Stimulated activated CD4-positive, alpha-beta T cell treated with anti-CD3 and anti-CD28 coated beads, TNF-alpha, amount 100 ng/mL, for 4 hours (primary cell): ENCODE measurements around the gene NDST1.
"Not testable (repeated sequence)": the region's sequence is repeated elsewhere in the genome, so short reads cannot be mapped to it uniquely, and the experiment has no call there.

Experiments used
- DNase-seq, 3 experiments: peaks; one replicate each; pipeline ENCODE4 v3.0.0-alpha.2; 2020; ENCODE audit warnings: low read depth in 3 of 3

The NDST1 gene

DNA sequence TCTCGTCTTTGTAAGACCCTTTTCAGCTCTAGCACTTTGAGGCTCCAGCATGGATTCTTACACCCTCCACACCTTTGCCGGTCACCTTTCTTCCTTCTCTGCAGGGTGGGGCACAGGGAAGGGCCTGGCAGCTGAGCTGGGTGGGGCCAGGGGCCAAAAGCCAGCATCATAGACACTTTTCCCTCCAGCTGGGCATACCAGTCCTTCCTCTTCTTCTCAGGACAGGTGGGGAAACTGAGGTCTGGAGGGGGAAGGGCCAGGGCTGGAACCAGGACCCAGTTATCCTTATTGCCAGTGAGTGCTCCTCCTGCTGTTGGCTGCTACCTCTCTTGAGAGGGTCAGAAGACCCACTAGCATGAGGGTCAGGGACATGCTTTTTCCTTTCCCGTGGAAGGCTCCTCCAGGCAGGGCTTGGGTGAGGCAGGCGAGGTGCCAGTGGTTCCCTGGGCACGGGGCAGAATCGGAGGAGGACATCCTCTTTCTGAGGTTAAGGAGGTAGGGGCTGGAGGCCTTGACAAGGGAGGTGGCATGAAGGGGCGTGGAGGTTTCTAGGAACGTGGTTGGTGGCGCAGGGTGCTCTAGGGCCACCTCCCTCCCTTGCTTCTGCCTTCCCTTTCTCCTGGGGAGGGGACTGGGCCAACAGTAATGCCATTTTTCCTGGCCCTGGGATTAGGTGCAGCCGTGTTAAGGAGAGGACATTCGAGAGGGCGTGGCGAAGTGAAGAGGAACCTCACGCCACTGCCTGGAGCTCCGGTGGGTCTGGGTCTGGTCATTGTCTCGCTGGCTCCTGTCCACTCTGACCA lies at the start of gene NDST1:
TSS of gene NDST1 (plus strand) at position 658 of the 803 bp plus-strand sequence. CDS start 13,124 bp downstream, outside the sequence.
- DNase-seq = no peak

DNA sequence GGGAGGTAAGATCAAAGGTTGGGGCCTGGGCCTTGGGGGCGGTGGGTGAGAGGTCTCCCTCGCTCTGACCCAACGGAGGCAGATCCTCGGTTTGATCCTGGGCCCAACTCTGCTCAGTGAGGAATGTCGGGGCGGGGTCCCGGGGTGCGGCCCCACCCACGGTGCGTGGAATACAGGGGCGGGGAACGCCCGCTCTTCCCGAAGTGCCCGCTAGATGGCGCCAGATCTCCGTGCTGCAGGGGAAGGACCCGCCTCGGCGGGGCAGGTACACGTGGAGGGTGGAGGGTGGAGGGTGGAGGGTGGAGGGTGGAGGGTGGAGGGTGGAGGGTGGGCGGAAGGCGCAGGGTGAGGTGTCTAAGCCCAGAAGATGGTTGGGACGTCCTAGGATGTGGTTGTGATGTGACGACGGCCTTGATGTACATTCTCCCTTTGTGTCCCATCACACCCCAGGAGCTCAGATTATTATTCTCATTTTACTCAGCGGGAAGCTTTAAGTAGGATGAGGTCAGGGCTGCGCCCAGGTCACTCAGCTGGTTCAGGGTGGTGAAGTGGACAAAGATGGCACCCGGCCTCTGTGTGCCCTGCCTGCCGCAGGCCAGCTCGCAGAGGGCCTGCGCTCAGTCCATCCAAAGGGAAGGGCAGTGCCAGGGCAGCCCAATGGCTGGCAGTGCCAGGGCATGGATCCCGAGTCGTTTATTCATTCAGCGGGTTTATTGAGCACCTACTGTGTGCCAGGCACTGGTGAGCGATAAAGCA lies 49.0 kb upstream of the NDST1 start:
- peak; percentile 81 to 89 (median 83) for DNase-seq

DNA sequence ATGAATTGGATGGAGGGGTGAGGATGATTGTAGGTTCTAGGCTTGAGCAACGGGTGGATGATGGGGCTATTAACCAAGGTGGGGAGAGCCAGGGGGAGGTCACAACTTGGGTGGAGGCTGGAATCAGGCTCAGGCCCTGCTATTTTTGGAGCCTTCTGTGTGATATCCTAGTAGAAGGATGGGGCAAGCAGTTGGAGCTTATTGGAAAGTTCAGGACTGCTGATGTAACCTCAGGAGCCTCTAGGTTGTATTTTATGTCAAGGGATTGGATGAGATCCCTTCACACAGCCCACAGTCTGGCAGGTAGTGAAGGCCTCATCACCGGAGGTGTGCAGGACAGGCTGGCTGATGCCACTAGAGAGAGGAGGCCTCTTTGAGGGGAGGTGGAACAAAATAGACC lies 47.1 kb upstream of the NDST1 start:
- no peak for DNase-seq

DNA sequence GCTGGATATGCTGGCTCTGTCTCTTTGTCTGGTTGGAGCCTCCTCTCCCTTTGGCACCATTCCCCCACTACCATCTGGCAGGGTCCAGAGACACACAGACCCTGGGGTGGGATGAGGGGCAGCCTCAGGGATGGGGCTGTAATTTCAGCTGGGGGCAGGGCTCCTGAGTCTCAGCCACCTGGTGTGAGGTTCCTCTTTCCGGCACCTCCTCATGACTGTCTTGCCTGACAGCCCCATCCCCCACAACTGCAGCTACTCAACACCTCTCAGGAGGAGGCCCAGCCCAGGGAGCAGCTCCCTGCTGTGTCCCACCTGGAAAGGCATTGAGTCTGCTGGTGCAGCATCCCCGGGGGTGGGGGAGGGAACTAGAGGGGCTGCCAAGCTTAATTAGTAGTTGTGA lies 46.7 kb upstream of the NDST1 start:
- no peak for DNase-seq

DNA sequence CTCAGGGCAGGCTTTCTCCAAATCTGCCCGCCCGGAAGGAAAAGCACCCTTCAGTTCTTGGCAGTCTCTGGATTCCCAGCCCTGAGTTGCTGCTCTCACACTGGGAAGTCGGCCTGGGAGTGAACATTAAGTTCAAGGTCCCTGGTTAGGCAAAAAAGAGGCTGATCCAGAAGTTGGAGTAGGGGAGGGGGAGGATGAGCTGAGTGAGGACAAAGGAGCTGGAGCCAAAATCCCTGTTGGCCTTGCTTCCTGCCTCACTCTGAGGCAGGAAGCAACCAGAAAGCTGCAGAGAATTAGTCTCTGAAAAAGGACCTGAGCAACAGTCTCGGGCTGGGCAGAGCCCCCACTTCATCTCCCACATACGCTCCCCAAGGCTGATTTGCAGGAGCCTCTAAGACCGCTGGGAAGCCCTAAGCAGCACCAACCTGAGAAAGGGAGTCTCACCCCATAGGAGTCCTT lies 43.3 kb upstream of the NDST1 start:
- no peak for DNase-seq

DNA sequence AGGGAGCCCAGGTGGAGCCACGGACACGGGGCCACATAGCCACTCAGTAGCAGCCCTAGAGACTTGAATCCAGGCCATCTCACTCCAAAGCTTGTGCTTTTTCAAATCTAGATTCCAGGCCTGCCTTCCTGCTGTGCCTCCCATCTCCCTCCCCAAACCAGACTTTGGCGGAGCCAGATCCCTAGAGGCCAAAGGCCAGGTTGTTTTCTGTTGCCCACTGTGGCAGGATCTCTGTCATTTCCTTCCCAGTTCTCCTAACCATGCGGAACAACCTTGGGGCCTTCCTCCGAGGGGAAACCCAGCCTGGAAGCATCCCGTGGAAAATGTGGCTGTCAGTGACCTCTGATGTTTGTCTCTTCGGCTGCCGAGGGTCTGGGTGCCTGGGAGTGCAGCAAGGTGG lies 42.0 kb upstream of the NDST1 start:
- no peak for DNase-seq

DNA sequence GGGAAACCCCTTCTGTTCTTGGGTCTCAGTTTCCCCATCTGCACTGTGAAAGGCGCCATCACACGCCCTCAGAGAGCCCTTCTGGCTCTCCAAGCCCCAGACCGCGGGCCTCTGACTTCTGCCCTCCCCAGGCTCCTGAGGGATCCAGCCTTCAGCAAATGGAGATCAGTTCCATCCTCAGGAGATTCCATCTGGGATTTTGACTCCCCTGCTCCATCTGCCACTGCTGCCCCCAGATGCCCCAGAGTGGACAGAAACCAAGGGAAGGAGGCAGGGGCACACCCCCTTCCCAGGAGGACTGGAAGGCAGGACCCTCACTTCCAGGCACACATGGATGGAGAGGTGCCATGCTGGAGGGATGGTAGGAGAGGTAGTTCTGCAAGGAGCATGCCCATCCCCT lies 39.7 kb upstream of the NDST1 start:
- DNase-seq = no peak

DNA sequence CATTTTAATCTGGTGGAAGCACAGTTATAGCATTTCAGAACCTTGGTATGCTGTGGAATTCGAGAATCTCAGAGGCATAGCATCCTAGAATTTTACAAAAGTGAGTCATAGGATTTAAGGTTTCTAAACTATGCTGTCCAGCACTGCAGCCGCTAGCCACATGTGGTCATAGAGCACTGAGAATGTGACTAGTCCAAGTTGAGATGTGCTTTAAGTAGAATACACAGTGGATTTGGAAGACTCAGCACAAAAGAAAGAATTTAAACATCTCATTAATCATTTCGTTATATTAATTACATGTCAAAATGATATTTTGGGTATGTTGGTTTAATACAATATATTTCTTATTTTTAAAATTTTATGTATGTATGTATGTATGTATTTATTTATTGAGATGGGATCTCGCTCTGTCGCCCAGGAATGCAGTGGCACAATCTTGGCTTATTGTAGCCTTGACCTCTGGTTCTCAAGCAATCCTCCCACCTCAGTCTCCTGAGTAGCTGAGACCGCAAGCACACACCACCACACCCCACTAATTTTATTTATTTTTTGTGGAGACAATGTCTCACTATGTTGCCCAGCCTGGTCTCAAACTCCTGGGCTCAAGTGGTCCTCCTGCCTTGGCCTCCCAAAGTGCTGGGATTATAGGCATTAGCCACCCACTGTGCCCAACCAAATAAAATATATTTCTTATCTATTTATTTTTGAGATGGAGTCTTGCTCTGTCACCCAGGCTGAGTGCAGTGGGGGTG lies 38.0 kb upstream of the NDST1 start:
- DNase-seq = no peak

DNA sequence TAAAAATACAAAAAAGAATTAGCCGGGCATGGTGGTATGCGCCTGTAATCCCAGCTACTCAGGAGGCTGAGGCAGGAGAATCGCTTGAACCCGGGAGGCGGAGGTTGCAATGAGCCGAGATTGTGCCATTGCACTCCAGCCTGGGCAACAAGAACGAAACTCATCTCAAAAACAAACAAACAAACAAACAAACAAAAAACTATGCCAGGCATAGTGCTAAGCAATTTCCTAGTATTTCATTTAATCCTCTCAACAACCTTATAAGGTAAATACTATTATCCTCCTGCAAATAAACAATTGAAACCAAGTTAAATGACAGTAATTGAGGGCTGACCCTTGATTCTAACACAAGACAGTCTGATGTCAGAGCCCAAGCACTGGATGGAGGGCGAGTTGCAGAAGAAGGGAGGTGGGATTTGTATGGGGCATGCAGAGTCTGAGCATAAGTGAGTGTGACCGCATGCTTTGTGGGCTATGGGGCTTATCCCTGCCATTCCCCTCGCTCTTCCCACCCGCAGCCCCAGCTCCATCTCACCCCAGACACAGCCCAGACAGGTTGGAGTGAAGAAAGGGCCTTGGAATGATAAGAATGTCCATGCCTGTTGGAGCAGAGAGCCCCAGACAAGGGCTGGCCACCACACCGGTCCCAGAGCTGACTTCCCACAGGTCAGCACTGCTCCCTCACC lies 34.1 kb upstream of the NDST1 start:
- DNase-seq = no peak

DNA sequence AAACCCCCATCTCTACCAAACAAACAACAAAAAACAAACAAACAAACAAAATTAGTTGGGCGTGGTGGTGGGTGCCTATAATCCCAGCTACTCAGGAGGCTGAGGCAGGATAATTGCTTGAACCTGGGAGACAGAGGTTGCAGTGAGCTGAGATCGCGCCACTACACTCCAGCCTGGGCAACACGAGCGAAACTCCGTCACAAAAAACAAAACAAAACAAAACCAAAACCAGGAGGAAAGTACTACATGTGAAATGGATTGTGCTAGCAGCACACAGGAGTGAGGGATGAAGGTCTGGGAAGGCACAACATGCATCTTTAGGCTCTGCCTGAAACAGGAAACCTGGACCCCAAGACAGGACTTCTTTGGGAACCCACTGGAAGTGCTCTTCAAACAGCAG lies 31.4 kb upstream of the NDST1 start:
- not testable (repeated sequence) for DNase-seq

DNA sequence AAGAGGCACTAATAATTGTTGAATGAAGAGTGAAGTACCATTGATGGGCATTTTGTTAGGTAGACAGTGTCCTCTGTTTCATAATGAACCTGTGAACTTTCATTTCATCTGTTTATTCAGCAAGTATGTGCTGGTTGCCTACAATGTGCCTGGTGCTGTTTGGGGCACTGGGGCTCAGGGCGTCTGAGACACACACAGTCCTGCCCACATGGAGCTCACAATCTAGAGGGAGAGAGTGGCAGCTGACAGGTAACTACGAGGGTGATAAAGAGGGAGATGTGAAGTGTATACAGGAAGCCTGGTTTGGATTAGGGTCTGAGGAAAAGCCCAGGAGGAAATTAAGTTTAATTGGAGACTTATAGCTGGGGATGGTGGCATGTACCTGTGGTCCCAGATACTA lies 28.5 kb upstream of the NDST1 start:
- no peak for DNase-seq

DNA sequence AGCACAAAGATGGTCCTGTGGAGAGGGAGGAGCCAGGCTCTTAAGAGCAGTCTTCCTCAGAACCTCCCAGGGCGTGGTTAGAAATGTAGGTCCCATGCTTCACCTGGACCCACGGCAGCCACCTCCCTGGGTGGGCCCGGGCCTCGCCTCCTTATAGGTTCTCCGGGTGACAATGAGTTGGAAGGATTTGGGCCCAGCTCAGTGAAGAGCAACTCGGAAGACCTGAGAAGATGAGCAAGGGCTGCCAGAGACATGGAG lies 26.3 kb upstream of the NDST1 start:
- no peak for DNase-seq

DNA sequence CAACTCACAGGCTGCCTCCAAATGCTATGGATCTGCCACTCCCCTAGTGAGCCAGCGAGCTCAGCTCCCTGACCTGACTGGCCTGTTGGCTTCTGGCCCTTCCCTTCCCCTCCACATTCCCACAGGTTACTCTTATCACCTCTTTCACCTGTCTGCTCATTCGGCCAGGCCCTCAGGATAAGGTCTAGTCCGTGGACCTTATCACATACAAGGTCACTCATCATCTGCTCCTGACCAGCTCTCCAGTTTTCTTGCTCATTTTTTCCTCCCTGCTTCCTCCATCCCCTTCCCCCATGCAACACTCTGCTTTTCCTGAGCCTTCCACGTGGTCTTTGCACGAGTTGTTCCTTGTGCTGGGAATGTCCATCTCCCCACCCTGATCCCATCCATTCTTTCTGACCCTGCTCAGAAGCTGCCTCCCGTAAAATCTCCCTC lies 25.9 kb upstream of the NDST1 start:
- no peak for DNase-seq

DNA sequence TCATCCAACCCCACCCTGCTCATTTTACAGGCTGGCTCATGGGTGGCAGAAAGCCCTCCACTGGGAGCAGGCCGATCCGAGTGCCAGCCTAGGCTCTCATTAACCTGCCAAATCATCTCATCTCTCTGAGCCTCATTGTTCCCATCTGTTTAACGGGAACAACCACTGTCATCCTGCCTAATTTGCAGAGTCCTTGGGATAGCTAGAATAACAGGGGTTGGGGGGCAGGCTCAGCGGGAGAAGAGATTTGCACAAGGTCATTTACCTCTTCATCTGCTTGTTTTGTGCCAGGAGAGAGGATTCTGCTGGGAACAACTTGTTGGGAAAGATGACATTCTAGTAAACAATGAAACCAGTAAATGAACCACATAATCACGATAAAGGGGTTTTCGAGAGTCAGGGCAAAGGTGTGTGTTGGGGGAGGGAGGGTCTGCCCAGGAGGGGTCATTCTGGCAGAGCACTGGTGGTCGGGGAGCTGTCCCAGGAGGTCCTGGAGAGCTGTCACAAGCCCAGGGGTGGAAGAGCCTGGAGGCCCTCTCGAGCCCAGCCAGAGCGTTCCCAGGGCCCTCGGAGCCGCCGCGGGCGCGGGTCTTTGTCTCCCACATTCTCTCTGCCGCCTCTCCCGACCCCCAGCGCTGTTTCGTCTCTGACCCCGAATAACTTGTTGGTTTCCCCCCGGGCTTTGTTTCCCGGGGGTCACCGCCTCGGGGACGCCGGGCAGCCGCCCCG lies 22.8 kb upstream of the NDST1 start:
- DNase-seq = no peak

DNA sequence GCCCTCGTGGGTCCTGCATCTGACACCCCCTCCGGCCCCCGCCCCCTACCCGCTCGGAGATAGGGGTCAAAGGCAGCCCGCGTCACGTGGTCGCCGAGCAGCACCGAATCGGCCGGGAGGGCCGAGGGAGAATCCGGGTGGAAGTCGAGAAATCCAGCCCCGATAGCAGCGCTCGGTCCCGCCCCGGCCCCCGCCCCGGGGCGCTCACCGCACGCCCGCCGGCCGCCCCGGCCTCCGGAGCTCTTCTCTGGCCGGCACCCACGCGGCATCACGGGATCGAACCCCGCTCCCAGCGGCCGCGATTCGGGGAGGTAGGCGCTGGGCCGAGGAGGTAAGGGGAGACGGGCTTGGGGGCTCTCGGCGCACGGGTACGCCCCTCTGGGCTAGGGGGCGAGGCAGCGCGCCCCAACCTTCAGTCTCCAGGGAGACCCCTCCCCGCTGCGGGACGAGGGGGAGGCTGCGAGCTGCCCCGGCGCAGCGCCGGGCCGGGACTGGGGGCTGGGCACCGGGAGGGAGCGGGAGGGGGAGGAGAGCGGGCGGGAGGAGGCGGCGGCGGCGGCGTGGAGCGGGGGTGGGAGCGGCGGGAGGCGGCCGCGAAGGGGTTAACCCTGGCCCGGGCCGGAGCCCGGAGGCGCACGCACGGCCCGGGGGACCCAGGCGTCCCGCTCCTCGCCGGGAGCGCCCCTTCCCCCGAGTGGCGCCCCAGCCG lies 22.1 kb upstream of the NDST1 start:
- DNase-seq = peak in 2 of 3 experiments; percentile 9 to 21

DNA sequence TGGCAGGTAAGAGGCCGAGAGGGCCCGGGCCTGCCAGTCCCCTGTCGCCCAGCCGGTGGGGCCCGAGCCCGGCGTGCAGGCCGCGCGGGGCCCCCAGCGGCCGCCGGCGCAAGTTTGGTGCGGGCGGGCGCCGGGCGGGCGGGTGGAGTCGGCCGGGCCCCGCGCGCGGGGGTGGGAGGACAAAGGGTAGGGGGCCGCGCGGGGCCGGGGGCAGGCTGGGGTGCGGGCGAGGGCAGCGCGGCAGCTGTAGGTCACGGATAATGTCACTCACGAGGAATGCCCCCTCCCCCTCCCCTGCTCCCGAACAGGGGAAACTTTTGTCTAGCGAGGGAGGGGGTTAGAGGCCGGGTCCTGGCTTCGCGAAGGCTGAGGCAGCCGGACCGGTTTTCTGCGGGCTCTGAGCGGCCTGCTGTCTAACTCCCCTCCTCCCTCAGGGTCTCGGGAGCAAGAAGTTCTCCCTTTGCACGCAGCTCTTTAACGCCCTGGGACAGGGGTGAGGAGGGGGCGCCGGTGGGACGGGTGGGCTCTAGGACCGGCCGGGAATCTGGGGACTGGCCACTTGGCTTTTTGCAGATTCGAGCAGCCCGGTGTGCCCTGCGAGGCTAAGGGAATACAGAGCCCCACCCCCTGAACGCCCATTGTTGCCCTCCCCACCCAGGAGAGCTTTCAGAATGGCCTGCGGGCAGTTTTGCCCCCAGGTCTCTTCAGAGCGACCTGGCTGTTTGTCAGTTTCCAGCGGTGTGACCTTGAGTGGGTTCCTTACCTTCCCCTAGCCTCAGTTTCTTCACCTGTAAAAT lies 21.3 kb upstream of the NDST1 start:
- peak; percentile 3 to 27 (median 22) for DNase-seq

DNA sequence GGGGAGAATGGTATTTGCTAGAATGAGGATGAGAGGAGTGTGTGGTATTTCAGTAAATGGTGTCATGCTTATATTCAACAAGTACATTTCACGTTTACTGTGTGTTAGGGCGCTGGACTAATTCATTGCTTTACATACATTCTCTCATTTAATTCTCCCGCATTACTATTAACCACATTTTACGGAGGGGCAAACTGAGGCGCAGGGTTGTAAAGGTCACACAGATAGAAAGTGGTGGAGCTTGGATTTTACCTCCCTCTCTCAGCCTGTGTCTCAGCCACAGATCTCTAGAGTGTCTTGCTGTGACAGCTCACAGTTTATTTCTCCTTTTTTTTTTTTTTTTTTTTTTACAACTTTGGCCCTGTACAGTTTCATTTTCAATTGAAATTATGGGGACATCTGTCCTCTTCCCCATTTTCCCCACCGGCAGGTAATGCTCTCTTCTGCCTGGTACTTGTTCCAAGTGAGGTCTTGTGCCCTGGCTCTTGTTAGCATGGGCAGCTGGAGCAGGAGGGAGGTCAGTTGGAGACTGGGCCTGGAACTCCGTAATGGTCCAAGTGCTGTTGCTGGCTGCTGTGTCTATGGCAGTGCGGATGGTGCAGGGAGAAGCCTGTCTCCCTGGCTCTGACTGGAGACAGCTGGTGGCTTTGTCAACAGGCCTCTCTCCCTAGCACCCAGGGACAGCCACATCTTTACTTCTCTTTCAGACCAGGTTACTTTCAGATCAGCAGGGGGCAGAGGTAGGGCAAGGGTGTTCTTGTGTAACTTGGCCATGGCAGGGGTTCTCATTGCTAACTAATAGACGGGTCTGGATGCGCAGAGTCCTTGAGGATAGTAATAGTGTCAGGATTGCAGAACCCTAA lies 20.5 kb upstream of the NDST1 start:
- DNase-seq = no peak

DNA sequence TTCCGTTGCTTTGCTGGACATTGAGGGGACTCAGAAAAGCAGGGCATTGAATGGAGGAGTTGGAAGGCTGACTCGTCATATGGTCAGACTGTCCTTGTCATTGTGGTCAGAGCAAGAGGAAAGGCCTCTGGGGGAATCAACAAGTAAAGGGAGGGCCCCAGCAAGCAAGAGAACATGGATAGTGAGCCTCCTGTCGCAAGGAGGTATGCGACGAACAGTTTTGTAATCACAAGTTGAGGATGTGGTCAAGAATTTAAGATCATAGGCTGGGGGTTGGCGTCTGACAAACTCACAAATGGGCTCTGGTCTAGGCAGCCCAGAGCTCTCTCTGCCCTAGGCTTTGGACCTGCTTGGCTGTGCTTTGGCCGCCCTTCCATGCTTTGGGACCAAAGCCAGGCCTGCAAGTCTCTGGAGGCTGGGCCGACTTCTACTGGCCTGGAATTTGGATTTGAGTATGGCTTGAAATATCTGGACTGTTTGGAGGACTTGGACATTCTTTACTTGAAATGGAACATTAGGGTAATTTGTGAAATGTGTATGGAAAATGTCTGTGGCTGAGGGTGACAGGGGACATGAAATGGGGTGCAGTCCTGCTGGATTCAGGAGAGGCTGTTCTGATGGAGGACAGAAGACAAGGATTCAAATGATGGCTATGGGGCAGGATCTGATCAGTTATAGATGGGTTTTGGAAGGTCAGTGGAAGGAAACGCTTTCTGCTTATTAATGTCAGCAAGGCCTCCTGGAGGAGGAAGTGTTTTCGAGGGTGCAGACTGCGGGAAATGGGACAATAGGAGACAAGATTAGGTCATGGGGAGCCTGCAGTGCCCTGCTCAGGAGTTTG lies 19.2 kb upstream of the NDST1 start:
- DNase-seq = no peak
